HUES48 (cell line): Measurements from ENCODE around the gene SPNS1.
"Not testable (repeated sequence)": the region's sequence is repeated elsewhere in the genome, so short reads cannot be mapped to it uniquely, and the experiment has no call there.

Experiments used
- H3K27ac ChIP-seq: one replicate; pipeline ENCODE4 v1.7.0; 2013; ENCODE audit warnings: low read depth, low read length, inconsistent platforms
- H3K27me3 ChIP-seq: 2 replicates; pipeline ENCODE4 v1.6.1; 2013; ENCODE audit warnings: mild to moderate bottlenecking, low read length; ENCODE audit not compliant: control insufficient read depth, insufficient read depth
- H3K36me3 ChIP-seq: 2 replicates; pipeline ENCODE4 v1.6.1; 2013; ENCODE audit warnings: low read length; ENCODE audit not compliant: control insufficient read depth, insufficient read depth
- H3K4me1 ChIP-seq: 2 replicates; pipeline ENCODE4 v1.6.1; 2013; ENCODE audit warnings: mild to moderate bottlenecking, low read length; ENCODE audit not compliant: control insufficient read depth, insufficient read depth
- H3K4me3 ChIP-seq: 2 replicates; pipeline ENCODE4 v1.5.1; 2013; ENCODE audit warnings: mild to moderate bottlenecking, low read depth, low read length
- H3K9ac ChIP-seq: 2 replicates; pipeline ENCODE4 v1.6.1; 2013; ENCODE audit warnings: mild to moderate bottlenecking, low read depth, low read length, moderate library complexity
- H3K9me3 ChIP-seq: 2 replicates; pipeline ENCODE4 v1.6.1; 2013; ENCODE audit warnings: low read length; ENCODE audit not compliant: control insufficient read depth, insufficient read depth

SPNS1 gene

GRCh38 chr16:28958836-28959235, 15.7 kb upstream of the SPNS1 start:
- Histone ChIP-seq H3K9me3 (no peaks in the 10 kb centered on the region), H3K27me3 (no peaks in the 10 kb centered on the region), H3K36me3 (peaks cover 89% of the 10 kb centered on the region), H3K9ac (no peak overlapping the region), H3K4me1 (no peaks in the 10 kb centered on the region), H3K27ac (no peak overlapping the region), H3K4me3 (no peak overlapping the region)

- Histone ChIP-seq H3K27me3 (no peaks in the 10 kb centered on the region), H3K9me3 (no peaks in the 10 kb centered on the region), H3K27ac (no peak overlapping the region), H3K4me1 (no peaks in the 10 kb centered on the region), H3K9ac (no peak overlapping the region), H3K4me3 (no peak overlapping the region), H3K36me3 (peaks cover 54% of the 10 kb centered on the region)
Measured at GRCh38 chr16:28964072-28964471, 10.5 kb upstream of the SPNS1 start.

GRCh38 chr16:28964496-28964895, 10.1 kb upstream of the SPNS1 start:
- H3K9ac ChIP-seq, result no peak overlapping the region
- H3K36me3 ChIP-seq, result peaks cover 50% of the 10 kb centered on the region
- H3K27me3 ChIP-seq, result no peaks in the 10 kb centered on the region
- H3K27ac ChIP-seq, result no peak overlapping the region
- no peaks in the 10 kb centered on the region for H3K9me3 ChIP-seq
- no peak overlapping the region for H3K4me3 ChIP-seq
- H3K4me1 ChIP-seq, result no peaks in the 10 kb centered on the region

DNA sequence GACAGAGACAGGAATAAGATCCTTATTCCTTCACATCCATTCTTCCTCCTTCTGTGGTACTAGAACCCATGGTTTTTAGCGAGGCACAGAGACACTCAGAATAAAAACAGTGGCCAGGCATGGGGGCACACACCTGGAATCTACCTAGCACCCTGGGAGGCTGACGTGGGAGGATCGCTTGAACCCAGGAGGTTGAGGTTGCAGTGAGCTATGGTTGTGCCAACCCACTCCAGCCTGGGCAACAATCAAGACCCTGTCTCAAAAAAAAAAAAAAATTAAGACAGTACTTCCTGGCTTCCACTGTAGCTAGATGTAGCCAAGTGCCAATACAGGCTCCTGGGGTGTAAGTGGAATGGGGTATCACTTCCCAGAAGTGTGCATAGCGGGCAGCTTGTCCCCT, 7.4 kb upstream of the SPNS1 start:
- no peaks in the 10 kb centered on the region for H3K4me1 ChIP-seq
- no peaks in the 10 kb centered on the region for H3K9me3 ChIP-seq
- H3K36me3 ChIP-seq, result peaks cover 30% of the 10 kb centered on the region
- no peaks in the 10 kb centered on the region for H3K27me3 ChIP-seq
- no peak overlapping the region for H3K4me3 ChIP-seq
- no peak overlapping the region for H3K9ac ChIP-seq
- H3K27ac ChIP-seq, result no peak overlapping the region

DNA sequence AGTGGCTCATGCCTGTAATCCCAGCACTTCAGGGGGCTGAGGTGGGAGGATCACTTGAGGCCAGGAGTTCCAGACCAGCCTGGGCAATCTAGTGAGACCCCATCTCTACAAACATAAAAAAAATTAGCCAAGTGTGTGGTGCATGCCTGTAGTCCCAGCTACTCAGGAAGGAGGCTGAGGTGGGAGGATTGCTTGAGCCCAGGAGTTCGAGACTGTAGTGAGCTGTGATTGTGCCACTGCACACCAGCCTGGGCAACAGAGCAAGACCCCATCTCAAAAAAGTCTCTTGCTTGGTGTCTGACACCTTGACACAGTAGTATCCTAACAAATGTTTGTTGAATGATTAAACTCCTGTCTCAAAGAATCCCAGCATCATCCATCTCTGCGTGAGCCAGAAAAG, 4.9 kb upstream of the SPNS1 start:
- not testable (repeated sequence) for H3K4me1 ChIP-seq, H3K4me3 ChIP-seq, H3K27ac ChIP-seq, H3K36me3 ChIP-seq, H3K27me3 ChIP-seq, H3K9ac ChIP-seq, H3K9me3 ChIP-seq

- H3K27ac ChIP-seq, result peak overlapping the region; percentile 89
- H3K9me3 ChIP-seq, result no peaks in the 10 kb centered on the region
Measured at GRCh38 chr16:28974007-28974436, 556 bp upstream of the SPNS1 start.

DNA sequence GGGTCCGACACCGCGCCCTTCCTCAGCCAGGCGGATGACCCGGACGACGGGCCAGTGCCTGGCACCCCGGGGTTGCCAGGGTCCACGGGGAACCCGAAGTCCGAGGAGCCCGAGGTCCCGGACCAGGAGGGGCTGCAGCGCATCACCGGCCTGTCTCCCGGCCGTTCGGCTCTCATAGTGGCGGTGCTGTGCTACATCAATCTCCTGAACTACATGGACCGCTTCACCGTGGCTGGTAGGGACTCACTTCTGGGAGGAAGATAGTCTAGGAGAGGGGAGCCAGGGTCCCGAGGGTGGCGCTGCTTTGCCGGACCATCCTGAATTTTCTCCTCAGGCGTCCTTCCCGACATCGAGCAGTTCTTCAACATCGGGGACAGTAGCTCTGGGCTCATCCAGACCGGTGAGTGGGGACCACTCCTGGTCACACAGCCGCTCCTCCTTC, 601 bp downstream of the SPNS1 start:
- H3K27me3 ChIP-seq, result no peaks in the 10 kb centered on the region
- peak overlapping the region; percentile 100 for H3K4me3 ChIP-seq
- peaks cover 15% of the 10 kb centered on the region; the same call in 1 of the 2 replicates for H3K36me3 ChIP-seq
- H3K9me3 ChIP-seq, result no peaks in the 10 kb centered on the region
- peak overlapping the region; percentile 82 for H3K9ac ChIP-seq
- H3K4me1 ChIP-seq, result peaks cover 4% of the 10 kb centered on the region; the same call in 1 of the 2 replicates
- H3K27ac ChIP-seq, result peak overlapping the region; percentile 35

More at GRCh38 chr16:28974007-28974436, 556 bp upstream of the SPNS1 start:
- Histone ChIP-seq H3K27me3 (no peaks in the 10 kb centered on the region), H3K4me3 (peak overlapping the region; percentile 100), H3K4me1 (peaks cover 4% of the 10 kb centered on the region; the same call in 1 of the 2 replicates), H3K36me3 (peaks cover 15% of the 10 kb centered on the region; the same call in 1 of the 2 replicates), H3K9ac (peak overlapping the region; percentile 85)

DNA sequence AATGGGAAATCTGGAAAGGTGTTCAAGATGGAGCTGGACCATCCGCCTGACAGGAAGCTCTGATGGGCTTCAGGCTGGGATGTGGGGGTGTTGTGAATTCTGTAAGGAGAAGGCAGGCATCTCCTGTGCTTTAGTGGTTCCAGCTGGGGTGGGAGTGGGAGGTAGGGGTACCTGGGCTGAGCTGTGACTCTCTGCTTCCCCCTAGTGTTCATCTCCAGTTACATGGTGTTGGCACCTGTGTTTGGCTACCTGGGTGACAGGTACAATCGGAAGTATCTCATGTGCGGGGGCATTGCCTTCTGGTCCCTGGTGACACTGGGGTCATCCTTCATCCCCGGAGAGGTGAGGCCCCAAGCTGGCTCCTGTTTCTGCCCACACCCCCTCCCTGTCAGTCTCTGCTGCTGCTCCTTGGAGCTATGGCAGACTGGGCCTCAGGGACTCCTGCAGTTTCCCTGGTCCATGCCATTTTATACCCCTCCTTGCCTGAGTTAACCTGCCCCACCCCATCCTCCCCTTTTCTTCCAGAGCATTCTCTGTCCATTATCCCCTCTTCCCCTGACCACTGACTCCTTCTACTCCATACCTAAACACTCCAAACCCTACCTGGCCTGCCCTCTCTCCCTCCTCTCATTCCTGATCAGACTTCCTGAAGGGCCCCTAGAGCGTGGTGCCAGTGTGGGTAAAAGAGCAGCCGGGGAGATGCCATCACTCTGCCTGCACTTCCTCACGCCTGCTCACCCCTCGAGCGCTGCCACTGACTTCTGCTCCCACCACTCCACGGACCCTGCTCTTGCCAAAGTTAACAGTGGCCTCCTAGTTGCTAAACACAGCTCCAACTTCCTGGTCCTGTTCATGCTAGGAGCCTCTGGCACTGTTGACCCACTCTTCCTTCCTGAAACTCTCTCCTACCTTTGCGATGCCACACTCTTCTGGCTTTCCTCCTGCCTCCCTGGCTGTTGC, 3.4 kb downstream of the SPNS1 start:
- no peak overlapping the region for H3K9ac ChIP-seq
- no peak overlapping the region for H3K27ac ChIP-seq
- no peaks in the 10 kb centered on the region for H3K9me3 ChIP-seq
- peaks cover 31% of the 10 kb centered on the region for H3K36me3 ChIP-seq
- H3K4me3 ChIP-seq, result no peak overlapping the region
- H3K4me1 ChIP-seq, result peaks cover 4% of the 10 kb centered on the region; the same call in 1 of the 2 replicates
- H3K27me3 ChIP-seq, result no peaks in the 10 kb centered on the region

GRCh38 chr16:28980330-28980729, 5.8 kb downstream of the SPNS1 start:
- not testable (repeated sequence) for H3K27me3 ChIP-seq, H3K9me3 ChIP-seq, H3K4me3 ChIP-seq, H3K27ac ChIP-seq, H3K4me1 ChIP-seq, H3K9ac ChIP-seq
- peaks cover 43% of the 10 kb centered on the region for H3K36me3 ChIP-seq

- no peaks in the 10 kb centered on the region for H3K9me3 ChIP-seq
- H3K27ac ChIP-seq, result no peak overlapping the region
- H3K4me1 ChIP-seq, result no peaks in the 10 kb centered on the region
- peaks cover 43% of the 10 kb centered on the region for H3K36me3 ChIP-seq
- H3K4me3 ChIP-seq, result no peak overlapping the region
- H3K9ac ChIP-seq, result no peak overlapping the region
- H3K27me3 ChIP-seq, result no peaks in the 10 kb centered on the region
Measured at GRCh38 chr16:28980929-28981328, 6.4 kb downstream of the SPNS1 start.

GRCh38 chr16:28981517-28981916, 6.9 kb downstream of the SPNS1 start:
- Histone ChIP-seq H3K4me3 (no peak overlapping the region), H3K9me3 (no peaks in the 10 kb centered on the region), H3K27ac (no peak overlapping the region), H3K9ac (no peak overlapping the region), H3K4me1 (no peaks in the 10 kb centered on the region), H3K36me3 (peaks cover 41% of the 10 kb centered on the region), H3K27me3 (no peaks in the 10 kb centered on the region)
